NCI-H1092 treated with DMSO at 0.1 percent for 48 hours (cell line): ENCODE data around the gene EREG.
"Not testable (repeated sequence)": the region's sequence is repeated elsewhere in the genome, so short reads cannot be mapped to it uniquely, and the experiment has no call there.

ENCODE experiments used
- DNase-seq: peaks from one replicate; lab custom pipeline; 2025; lab: John Stamatoyannopoulos, UW

The EREG gene

DNA sequence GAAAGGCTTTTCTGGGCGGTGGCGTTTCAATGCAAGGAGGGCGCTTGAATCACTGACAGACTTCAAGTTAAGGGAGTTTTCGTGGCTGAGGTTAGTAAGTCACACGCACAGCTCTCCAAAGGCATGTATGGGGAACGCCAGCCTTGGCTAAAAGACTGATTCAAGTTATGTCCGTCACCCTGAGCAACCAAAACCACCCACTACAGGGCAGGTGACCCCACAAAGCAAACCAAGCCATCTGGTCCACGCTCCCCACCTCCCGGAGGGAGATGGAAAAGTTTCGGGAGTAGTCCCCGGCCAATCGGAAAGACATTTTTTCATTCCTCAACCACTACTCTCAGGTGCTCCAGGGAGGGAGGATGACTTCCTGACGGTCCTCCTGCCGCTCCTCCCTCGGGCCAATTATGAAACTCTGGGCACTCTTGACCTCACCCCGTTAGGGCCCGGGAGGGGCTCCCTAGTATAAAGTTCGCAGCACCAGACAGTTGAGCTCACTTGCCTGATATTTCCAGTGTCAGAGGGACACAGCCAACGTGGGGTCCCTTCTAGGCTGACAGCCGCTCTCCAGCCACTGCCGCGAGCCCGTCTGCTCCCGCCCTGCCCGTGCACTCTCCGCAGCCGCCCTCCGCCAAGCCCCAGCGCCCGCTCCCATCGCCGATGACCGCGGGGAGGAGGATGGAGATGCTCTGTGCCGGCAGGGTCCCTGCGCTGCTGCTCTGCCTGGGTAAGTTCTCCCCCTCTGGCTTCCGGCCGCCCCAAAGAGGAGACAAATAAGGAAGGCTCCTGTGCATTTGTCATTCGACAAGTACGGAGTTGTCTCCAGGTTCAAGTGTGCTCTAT is at the start of gene EREG:
TSS of gene EREG (plus strand) at position 494 of the 840 bp plus-strand sequence. CDS start at position 658, 164 bp downstream.
- DNase-seq: no peak

GRCh38 chr4:74315376-74315775 is 49.6 kb upstream of the EREG start:
- DNase-seq: no peak

GRCh38 chr4:74316397-74316796 is 48.5 kb upstream of the EREG start:
- DNase-seq: no peak

- DNase-seq: no peak
Observed at GRCh38 chr4:74317616-74318246, 47.2 kb upstream of the EREG start.

GRCh38 chr4:74318276-74318675 is 46.7 kb upstream of the EREG start:
- no peak for DNase-seq

- DNase-seq: no peak
Observed at GRCh38 chr4:74319470-74319869, 45.5 kb upstream of the EREG start.

- peak; percentile 61 for DNase-seq
Observed at GRCh38 chr4:74320559-74321118, 44.3 kb upstream of the EREG start.

DNA sequence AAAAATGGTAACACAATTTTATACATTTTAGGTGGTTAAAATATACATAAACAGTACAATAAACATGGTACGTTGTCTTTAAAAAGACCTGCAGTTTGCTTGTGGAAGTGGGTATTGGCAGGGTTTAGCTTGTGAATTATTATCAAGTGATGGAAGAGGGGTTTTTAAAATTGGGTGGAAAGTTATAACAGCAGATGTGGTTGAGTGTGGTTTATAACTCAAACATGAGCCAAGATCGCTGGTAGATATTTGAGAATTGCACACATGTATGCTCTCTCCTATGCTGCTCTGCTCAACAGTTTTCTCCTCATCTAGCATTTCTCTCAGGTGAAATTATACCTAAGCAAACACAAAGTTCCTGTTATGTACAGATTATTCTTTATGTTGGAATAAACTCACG is 42.6 kb upstream of the EREG start:
- no peak for DNase-seq

DNA sequence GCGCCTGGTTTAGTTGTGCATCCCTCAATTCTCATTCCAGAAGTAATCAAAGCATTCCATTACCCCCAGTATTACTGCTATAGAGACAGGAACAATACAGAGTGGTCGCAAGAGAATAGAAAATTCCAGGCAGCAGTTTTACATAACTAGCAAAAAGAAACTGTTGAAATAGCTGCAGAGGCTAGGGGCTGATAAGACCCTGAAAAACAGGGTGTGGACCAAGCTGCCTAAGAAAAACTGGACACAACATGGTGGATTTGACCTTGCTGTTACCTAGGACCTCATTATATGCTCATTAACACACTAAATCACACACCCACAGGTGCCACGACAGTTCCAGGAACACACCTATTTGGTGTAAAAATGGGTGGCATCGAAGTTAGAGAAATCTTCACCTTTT is 41.3 kb upstream of the EREG start:
- no peak for DNase-seq

- DNase-seq: no peak
Observed at GRCh38 chr4:74324262-74324661, 40.7 kb upstream of the EREG start.

GRCh38 chr4:74325886-74326285 is 39.1 kb upstream of the EREG start:
- DNase-seq: no peak

DNA sequence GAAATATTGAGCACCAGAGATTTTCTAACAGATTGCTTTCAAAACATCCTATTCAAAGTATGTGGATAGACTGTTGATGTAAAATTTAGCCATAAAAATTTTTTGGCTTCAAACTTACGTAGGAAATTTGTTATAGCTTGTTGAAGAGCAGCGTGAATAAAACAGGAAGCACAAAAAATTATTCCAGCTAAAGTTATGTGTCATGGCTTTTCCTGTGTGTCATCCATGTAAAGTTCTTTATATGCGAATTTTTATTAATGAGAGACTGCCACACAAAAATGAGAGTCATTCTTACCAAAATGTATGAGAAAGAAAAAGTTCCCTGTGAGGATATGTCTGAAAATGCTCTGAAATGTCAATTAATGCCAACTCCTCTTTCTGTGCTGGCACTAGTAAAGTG is 37.2 kb upstream of the EREG start:
- DNase-seq: no peak

GRCh38 chr4:74328501-74328900 is 36.4 kb upstream of the EREG start:
- no peak for DNase-seq

- DNase-seq: no peak
Observed at GRCh38 chr4:74329307-74329706, 35.6 kb upstream of the EREG start.

- no peak for DNase-seq
Observed at GRCh38 chr4:74330295-74330750, 34.6 kb upstream of the EREG start.

DNA sequence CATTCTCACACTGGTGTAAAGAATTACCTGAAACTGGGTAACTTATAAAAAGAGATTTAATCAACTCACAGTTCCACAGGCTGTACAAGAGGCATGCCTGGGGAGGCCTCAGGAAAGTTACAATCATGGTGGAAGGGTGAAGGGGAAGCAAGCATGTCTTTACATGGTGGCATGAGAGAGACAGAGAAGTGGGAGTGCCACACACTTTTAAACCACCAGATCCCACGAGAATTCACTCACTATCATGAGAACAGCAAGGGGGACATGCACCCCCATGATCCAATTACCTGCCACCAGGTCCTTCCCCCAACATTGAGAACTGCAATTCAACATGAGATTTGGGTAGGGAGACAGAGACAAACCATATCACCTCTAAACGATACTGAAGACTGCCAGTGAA is 33.7 kb upstream of the EREG start:
- DNase-seq: no peak

DNA sequence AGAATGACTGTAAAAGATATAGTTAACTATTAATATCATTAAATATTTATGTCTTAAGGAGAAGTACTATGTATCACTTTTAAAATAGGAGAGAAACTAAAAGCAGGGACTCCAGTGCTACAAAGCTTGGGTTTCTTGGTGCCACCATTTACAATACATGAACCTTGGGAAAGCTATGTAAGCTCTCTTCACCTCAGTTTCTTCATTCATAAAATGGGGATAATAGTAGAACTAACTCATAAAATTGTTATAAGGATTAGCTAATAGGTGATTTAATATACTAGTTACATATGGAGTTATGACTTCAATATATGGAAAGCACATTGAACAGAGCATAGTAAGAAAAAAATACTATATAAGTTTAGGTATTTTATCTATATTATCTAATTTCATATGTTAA is 33.0 kb upstream of the EREG start:
- no peak for DNase-seq

DNA sequence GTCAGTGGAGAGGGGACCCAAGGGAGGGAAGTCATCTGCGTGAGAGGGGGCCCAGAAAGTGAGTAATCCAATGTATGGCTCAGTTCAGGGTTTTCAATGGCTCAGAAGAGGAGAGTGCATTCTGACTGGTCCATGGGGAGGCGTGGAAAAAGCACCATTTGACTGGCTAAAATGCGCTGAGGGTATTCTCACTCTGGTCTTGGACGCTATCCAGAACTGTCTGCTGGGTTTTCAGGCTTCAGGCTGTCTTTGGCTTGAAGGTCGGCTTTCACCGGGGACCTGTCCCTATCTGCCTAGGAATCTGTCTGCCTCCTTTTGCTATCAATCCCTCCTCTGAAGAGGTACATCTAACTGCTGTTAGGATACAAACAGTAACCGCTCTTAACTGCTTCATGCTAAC is 30.3 kb upstream of the EREG start:
- DNase-seq: no peak

DNA sequence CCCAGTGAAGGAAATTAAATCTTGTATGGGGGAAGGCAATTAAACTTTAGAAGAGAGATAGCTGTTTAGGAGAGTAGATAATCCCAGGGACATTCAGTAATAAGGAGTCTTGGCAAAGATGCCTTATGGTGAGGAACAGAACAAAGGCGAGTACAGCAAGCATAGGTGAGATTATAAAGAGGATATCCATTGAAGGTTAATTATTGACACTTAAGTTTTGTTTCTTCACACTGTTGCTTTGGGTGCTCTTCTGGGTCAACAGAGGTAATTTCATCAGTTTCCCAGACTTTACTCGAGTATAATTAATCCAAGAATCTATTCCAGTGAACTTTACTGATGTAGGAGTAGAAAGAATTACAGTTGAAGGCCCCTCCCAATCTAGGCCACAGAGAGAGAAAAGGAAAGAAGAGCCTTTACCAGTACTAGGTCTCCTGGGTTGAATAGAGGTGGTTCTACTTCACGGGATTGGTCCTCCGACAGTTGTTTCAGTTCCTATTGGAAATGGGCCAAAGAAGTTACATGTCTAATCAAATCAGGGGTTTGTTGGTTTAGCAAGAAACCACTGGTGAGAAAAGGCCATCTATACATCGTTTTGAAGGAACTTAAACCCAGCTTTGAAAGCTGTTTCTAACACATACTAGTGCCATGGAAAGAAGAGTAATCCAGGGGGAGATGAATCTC is 29.5 kb upstream of the EREG start:
- DNase-seq: no peak

DNA sequence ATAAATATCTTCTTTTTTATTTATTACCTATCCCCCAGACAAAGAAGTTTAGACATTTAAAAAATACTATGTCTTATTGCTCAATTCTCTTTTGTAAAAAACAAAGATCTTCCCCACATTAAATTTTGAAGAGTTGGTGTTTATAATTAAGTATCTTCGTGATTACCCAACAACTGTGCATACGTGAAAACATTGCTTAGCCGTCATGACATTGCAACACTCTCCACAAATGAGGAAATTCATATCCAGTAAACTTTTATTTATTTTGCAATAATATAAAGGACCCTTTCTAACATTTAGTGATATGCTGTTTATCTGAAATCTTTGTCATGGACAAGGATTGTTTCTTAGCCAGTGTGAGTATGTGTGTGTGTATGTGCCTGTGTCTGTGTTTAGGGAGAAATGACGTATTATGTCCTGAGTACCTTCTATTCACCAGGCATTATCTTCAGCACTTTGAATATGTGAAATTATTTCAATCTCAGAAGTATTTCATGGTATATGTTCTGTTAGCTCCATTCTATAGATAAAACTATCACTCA is 26.1 kb upstream of the EREG start:
- DNase-seq: no peak

GRCh38 chr4:74339501-74339900 is 25.4 kb upstream of the EREG start:
- no peak for DNase-seq

GRCh38 chr4:74340421-74340820 is 24.5 kb upstream of the EREG start:
- DNase-seq: not testable (repeated sequence)
